ENCODE results near the gene TRIO.

GRCh38 chr5:14145435-14146334 is 2.5 kb downstream of the TRIO start:
- TF ChIP-seq CSRNP3 (CRISPR knock-in tag; IDR thresholded peaks at IDR 0.05) (no peak), ZNF565 (CRISPR knock-in tag; conservative IDR thresholded peaks at IDR 0.05; ENCODE audit: low read depth) (no peak)
